Right cardiac atrium (tissue), 5 donors: ENCODE results near the gene ABCG1. TPM values are rescaled to one million over a fixed set of nuclear protein-coding genes. Genes with fewer than 3 reads are reported as not detected.

Source experiments
- ATAC-seq, 2 donors: fragments of 200-7000 bp; cut with Tn5 transposase; one replicate each; pipeline versions ENCODE4 v1.8.0 to v1.9.1; 2020; ENCODE audit warnings: moderate library complexity in 2 of 2, mild to moderate bottlenecking in 1 of 2
- DNase-seq, 3 donors: peaks; one replicate each; pipeline ENCODE4 v3.0.0-alpha.2; 2020
- H3K27ac ChIP-seq: one replicate; pipeline ENCODE4 v1.5.1; 2013; ENCODE audit warnings: mild to moderate bottlenecking, low read length, control low read depth, moderate library complexity
- H3K27me3 ChIP-seq: one replicate; pipeline ENCODE4 v1.6.1; 2013; ENCODE audit not compliant: control insufficient read depth, insufficient read depth
- H3K4me1 ChIP-seq: one replicate; pipeline ENCODE4 v1.6.1; 2013; ENCODE audit warnings: low read length; ENCODE audit not compliant: control insufficient read depth, insufficient read depth
- H3K4me3 ChIP-seq: one replicate; pipeline ENCODE4 v1.5.1; 2013; ENCODE audit warnings: low read length, control low read depth
- H3K9me3 ChIP-seq: one replicate; pipeline ENCODE4 v1.6.1; 2013; ENCODE audit warnings: low read length; ENCODE audit not compliant: control insufficient read depth
- whole genome bisulfite sequencing: extraction: QIAGEN DNeasy Blood & Tissue Kit; methylation state at CpG from one replicate; pipeline ENCODE4 v1.1.7; 2013; 5-methylcytosine and 5-hydroxymethylcytosine counted together
- intact Hi-C, 4 donors: fragments of 100-400 bp; cut with DNase I; formaldehyde crosslinking; loops; one replicate each; pipeline versions ENCODE4 v1.11.0 to v1.14.0; 2022 to 2023
- polyA plus RNA-seq: library from polyadenylated mRNA; stranded (reverse); fragments of 200-250 nt; gene quantifications from one replicate; pipeline ENCODE4 v1.2.3, GENCODE V29; 2013
- total RNA-seq, 4 donors: library from RNA; stranded (reverse); fragmentation: NEBNext Ultra II Directional; extraction: Animal tissue kit (Norgen Biotek cat#: 25700); gene quantifications; one replicate each; pipeline ENCODE4 v1.2.1, GENCODE V29; 2021
- donor health status: healthy with polysubstance abuse.
- donor health status: DM: no; HTN: yes; CAD: no.
- donor health status: DM: no; HTN: no; CAD: no.
- donor health status: DM: no; HTN: yes; CAD: no; lungs with severe emphysema.
- donor health status: DM: yes; HTN: yes; CAD: no.

Gene ABCG1
- total and polyA plus RNA-seq, 5 donors: 3.6 to 11.5 (median 5.7) TPM

DNA sequence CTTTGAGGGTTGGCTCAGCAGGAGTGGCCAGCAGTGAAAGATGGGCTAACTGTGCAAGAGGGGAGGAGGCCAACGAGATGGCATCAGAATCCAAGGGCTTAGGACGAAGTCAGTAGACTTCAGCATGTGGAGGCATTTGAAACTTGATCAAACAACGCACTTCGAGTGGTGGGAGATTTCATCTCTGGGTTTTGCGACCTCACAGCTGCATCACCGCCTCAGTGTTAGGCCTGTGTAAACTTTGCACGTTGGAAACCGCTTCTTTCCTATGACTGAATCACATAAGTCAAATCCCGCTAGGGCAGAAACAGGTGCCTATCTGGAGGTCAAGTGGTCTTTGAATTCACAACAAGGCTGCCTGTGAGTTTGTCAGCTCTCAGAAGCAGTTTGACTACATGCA lies 78.4 kb downstream of the ABCG1 start:
- DNase-seq (no peak), ATAC-seq (no peak)
- no peaks in the 10 kb centered on the region for H3K27me3 ChIP-seq
- H3K4me3 ChIP-seq: no peak overlapping the region
- intact Hi-C loops: no loop called here
- WGBS: 85% methylated on average over 9 of the region's 9 CpGs
- H3K9me3 ChIP-seq: no peaks in the 10 kb centered on the region
- H3K4me1 ChIP-seq: peaks cover 2% of the 10 kb centered on the region
- H3K27ac ChIP-seq: no peak overlapping the region

DNA sequence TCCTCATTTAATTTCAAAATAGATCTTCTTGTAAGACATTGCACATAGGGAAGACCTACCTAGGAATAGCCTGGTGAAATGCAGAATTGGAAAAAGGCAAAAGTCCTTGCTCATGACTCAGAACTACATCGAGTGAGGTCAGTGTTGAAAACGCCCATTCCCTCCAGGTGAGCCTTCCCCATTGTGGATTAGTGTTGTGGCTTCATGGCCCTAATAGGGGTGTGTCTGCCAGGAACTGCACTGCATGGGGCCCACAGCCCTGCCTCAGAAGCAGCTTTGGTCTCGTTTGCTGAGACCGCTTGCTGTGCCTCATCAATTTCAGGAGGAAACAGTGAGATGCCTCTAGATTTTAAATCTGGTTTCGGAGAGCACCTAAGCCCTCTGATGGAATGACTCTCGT lies 79.3 kb downstream of the ABCG1 start:
- H3K4me3 ChIP-seq: no peak overlapping the region
- H3K9me3 ChIP-seq: no peaks in the 10 kb centered on the region
- no peak for ATAC-seq
- no peak overlapping the region for H3K27ac ChIP-seq
- DNase-seq: no peak
- intact Hi-C loops: no loop called here
- 75% methylated on average over 6 of the region's 6 CpGs for WGBS
- H3K27me3 ChIP-seq: no peaks in the 10 kb centered on the region
- H3K4me1 ChIP-seq: peaks cover 2% of the 10 kb centered on the region

DNA sequence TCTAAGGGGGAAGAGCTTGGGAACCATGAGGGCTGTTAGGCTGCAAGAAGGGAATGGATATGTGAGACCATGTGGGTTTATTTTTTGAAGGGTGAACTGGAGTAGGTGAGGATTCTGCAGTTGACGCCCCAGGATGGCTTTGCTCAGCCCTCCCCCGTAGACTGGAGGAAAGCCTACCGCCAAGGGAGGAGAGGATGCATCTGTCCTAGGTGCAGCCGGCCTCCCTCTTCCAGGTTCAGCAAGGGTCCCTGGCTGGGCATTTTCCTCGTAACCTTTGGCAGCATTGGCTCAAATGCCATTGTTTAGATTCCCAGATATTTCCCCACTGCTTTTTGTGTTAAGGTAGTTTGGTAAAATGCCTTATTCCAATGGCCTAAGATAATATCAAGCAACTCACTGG lies 79.7 kb downstream of the ABCG1 start:
- no peak overlapping the region for H3K4me3 ChIP-seq
- peaks cover 2% of the 10 kb centered on the region for H3K4me1 ChIP-seq
- intact Hi-C loops: no loop called here
- DNase-seq (no peak), ATAC-seq (no peak)
- no peaks in the 10 kb centered on the region for H3K27me3 ChIP-seq
- H3K9me3 ChIP-seq: no peaks in the 10 kb centered on the region
- H3K27ac ChIP-seq: no peak overlapping the region
- 69% methylated on average over 5 of the region's 5 CpGs for WGBS

DNA sequence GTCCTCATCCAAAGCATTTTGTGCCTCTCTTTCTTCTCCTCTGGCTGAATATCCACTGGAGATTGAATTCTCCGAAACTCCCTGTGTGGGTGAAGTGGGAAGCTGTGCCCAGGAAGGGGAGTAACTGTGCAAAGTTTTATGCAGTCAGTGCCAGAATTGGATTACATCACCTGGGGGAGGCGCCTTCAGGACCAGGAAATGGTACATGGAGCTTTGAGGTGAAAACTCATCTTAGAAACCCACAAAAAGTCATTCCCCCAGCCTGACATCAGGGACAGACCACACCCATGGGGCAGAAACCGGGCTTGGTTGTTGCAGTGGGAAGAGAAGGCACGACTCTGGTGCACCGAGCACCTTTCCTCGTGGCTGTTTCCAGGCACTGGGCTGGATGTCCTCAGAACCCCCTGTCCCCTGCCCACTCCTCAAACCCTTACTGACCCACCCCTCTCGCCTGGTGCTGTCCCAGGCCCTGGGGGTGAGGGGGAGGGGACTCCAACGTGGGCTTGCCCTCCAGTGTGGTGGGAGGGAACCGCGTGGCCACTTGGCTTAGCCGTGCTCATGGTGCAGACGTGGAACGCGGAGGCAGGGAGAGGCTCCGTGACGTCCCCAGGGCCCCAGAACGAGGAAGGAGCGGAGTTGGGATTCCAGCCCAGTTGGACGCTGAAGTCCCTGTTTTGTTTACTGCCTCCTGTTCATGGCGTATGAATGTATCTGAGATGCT lies 80.5 kb downstream of the ABCG1 start:
- peak in 2 of 3 donors; percentile 69 to 79 for DNase-seq
- intact Hi-C loops: no loop called here
- Histone ChIP-seq H3K27ac (no peak overlapping the region), H3K4me1 (peaks cover 2% of the 10 kb centered on the region), H3K27me3 (no peaks in the 10 kb centered on the region), H3K9me3 (no peaks in the 10 kb centered on the region), H3K4me3 (no peak overlapping the region)
- peak in 1 of 2 donors; percentile 54 for ATAC-seq
- 61% methylated on average over 20 of the region's 20 CpGs for WGBS

DNA sequence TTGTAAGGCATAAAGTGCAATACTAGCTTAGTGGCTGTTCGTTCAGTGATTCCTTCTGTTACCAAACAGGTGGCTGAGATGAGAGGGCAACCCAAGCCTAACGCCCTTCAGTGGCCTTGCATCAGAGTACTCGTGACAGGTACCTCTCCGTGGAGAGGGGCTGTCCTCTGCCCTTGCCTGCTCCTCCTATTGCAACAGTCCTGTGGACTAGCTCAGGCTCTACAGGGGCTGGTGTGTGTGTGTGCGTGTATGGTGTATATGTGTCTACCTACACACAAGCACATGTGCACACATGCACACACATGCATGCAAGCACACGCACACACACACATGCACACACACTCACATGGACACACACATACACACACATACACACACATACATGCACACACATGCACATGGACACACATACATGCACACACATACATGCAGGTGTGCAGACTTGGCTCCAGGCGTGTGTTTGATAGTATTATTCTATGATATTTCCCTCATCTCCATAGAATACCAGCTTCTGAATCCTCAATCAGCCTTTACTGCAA lies 81.2 kb downstream of the ABCG1 start:
- DNase-seq (no peak), ATAC-seq (no peak)
- no peaks in the 10 kb centered on the region for H3K27me3 ChIP-seq
- peaks cover 2% of the 10 kb centered on the region for H3K4me1 ChIP-seq
- 80% methylated on average over 7 of the region's 7 CpGs for WGBS
- no peak overlapping the region for H3K4me3 ChIP-seq
- intact Hi-C loops: no loop called here
- no peak overlapping the region for H3K27ac ChIP-seq
- H3K9me3 ChIP-seq: no peaks in the 10 kb centered on the region

DNA sequence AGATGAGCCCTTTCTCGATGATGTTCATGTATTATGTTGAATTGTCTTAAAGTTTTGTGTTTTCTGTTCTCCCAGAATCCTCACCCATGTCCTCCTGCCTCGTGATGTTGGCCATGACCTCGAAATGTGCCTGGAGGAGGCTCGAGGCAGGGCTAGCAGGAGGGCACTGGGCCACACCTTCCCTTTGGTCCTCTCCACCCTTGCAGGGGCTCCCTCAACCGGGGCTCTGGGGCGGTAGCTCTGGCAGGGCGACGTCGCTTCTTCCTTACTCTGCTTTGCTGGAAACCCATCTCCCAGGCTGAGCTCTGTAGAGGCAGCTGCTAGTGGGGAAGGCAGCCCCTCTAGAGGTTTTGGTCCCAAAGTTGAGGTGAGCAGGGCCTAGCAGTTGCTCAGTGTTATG lies 82.0 kb downstream of the ABCG1 start:
- 89% methylated on average over 9 of the region's 9 CpGs for WGBS
- Histone ChIP-seq H3K4me1 (peaks cover 2% of the 10 kb centered on the region), H3K27ac (no peak overlapping the region), H3K9me3 (no peaks in the 10 kb centered on the region), H3K4me3 (no peak overlapping the region), H3K27me3 (no peaks in the 10 kb centered on the region)
- no peak for ATAC-seq
- no peak for DNase-seq
- intact Hi-C loops: no loop called here

DNA sequence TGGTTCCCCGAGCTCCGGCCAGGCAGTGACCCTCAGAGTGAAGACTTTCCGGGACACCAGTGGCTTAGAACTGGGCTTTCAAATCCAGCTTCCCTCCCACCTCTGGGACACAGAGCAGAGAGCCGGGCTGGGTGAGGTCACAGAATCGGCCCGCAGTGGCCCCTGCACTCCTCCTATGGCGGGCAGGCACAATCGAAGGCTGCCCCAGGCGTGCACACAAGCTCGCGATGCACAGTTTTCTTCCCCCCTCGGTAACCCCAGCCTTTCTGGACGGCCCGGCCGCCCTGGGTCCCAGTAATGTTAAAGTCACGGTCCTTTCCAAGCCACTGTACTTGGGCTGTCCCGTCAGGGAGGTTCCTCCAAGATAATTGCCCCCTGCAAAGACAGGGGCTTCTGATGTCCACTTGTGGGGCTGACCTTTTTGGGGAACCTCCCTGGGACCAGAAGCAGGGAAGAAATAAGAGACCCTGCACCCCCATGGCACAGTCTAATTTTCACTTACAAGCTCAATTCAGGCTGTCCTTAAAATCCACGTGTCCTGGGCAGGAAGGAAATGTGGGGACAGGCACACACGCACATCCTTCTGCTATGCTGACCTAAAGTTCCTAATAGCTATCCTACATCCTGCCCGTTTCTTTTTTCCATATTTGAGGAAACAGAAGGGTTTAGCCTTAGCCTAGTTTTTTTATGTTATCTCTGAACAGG lies 82.6 kb downstream of the ABCG1 start:
- ATAC-seq (peak; percentile 50 to 83), DNase-seq (no peak)
- no peak overlapping the region for H3K27ac ChIP-seq
- 70% methylated on average over 20 of the region's 20 CpGs for WGBS
- no peak overlapping the region for H3K4me3 ChIP-seq
- peaks cover 2% of the 10 kb centered on the region for H3K4me1 ChIP-seq
- intact Hi-C loops: no loop called here
- no peaks in the 10 kb centered on the region for H3K9me3 ChIP-seq
- no peaks in the 10 kb centered on the region for H3K27me3 ChIP-seq

DNA sequence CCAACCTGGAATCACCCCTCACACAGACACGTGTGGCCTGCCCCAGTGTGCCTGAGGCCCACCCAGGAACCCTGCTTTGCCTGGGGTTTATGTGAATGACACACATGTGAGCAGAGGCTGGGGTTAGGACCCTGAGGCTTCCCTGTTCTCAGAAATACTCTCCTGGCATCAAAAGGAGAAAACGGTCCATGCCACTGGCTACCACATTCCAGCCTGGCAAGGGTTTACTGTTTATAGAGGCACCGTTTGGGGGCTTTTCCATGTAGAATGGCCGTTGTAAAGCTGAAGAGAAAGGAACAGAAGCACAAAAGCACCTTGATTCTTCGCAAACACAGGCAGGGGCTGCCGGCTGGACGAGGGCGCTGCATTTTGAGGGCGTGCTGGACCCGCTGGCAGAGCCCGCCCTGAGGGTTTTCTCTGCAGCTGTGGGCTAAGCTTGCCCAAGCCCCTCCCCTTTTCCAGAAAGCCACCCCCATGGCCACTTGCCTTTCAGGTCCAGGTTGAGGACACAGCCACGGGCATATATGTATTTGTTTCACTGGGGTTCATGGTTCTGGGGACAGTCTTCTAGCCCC lies 83.2 kb downstream of the ABCG1 start:
- no peak for ATAC-seq
- Histone ChIP-seq H3K4me1 (peaks cover 2% of the 10 kb centered on the region), H3K27me3 (no peaks in the 10 kb centered on the region), H3K27ac (peak overlapping the region; percentile 34), H3K9me3 (no peaks in the 10 kb centered on the region), H3K4me3 (no peak overlapping the region)
- intact Hi-C loops: no loop called here
- WGBS: 65% methylated on average over 12 of the region's 12 CpGs
- DNase-seq: no peak

DNA sequence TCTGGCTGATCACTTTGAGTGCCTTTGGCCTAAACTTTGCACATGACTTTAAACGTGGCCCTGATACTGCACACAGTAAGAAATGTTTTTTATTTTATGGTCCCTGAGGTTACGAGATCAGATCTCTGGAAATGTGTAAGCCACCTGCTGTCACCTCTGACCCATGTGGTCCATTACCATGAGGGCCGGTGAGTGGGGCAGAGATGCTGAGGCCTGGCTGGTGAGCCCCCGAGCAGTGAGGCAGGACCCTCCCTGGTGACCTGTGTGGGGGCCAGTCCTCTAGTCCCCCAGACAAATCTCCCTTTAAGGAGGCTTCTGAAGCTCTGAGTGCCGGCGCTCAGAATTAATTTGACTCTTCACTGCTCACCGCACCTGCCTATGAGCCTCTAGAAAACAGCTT lies 83.9 kb downstream of the ABCG1 start:
- no peak overlapping the region for H3K27ac ChIP-seq
- no peak for ATAC-seq
- H3K4me3 ChIP-seq: no peak overlapping the region
- H3K9me3 ChIP-seq: no peaks in the 10 kb centered on the region
- WGBS: 84% methylated on average over 7 of the region's 7 CpGs
- no peaks in the 10 kb centered on the region for H3K27me3 ChIP-seq
- intact Hi-C loops: no loop called here
- peaks cover 2% of the 10 kb centered on the region for H3K4me1 ChIP-seq
- DNase-seq: no peak

DNA sequence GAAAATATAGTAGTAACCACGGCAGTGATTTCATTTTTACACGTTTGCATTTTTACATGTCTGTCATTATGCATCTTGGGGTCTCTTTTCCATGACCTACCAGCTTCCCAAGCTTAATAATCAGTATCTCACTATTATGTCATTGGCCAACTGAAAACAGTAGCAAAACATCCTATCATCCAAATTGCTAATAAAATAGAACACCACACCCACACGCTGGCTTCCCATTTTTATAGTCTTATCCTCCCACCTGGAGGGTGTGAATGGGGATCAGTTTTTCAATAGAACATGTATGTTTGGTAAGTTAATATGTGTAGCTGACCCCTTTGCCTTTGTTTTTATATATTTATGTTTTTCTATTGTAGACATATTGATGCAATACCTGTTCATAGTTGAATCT lies 84.5 kb downstream of the ABCG1 start:
- no peak for DNase-seq
- 75% methylated on average over 3 of the region's 3 CpGs for WGBS
- no peaks in the 10 kb centered on the region for H3K9me3 ChIP-seq
- peaks cover 2% of the 10 kb centered on the region for H3K4me1 ChIP-seq
- no peak overlapping the region for H3K27ac ChIP-seq
- ATAC-seq: no peak
- no peak overlapping the region for H3K4me3 ChIP-seq
- intact Hi-C loops: no loop called here
- H3K27me3 ChIP-seq: no peaks in the 10 kb centered on the region
